Fibroblast of lung (primary cell): Measurements from ENCODE around the gene ACAA1.

Source experiments
- EZH2 ChIP-seq: IDR thresholded peaks from 2 replicates; pipeline ENCODE4 v1.5.1; 2012; ENCODE audit warnings: low read length, control low read depth, mild to moderate bottlenecking; ENCODE audit errors: missing control alignments
- TF ChIP-seq, protein P1 (sequence below), 2 donors: IDR thresholded peaks in 1 of 2; conservative IDR thresholded peaks in 1 of 2; 1 replicate in 1 of 2; 2 replicates in 1 of 2; pipeline ENCODE4 v1.5.1; 2011 to 2012; ENCODE audit warnings: low read length in 2 of 2, control low read depth in 1 of 2, inconsistent platforms in 1 of 2, low read depth in 1 of 2, mild to moderate bottlenecking in 1 of 2

DNA sequence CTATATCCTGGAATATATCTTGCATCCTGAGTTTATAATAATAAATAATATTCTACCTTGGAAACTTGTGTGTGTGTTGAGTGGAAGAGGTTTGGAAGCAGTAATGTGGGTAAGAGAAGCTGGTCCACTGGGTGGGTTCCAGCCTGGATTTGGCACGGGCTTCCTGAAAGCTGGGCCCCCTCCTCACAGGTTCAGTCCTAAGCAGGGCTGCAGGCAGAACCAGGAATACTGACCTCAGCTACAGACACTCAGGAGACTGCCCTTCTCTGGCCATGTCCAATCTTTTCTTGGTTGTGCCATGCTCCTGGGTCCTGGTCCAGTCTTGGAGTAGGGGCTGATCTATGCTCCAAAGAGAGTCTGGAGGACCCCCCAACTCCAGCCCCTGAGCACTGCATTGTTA is 6.0 kb upstream of the ACAA1 start:
- TF ChIP-seq, protein P1, sequence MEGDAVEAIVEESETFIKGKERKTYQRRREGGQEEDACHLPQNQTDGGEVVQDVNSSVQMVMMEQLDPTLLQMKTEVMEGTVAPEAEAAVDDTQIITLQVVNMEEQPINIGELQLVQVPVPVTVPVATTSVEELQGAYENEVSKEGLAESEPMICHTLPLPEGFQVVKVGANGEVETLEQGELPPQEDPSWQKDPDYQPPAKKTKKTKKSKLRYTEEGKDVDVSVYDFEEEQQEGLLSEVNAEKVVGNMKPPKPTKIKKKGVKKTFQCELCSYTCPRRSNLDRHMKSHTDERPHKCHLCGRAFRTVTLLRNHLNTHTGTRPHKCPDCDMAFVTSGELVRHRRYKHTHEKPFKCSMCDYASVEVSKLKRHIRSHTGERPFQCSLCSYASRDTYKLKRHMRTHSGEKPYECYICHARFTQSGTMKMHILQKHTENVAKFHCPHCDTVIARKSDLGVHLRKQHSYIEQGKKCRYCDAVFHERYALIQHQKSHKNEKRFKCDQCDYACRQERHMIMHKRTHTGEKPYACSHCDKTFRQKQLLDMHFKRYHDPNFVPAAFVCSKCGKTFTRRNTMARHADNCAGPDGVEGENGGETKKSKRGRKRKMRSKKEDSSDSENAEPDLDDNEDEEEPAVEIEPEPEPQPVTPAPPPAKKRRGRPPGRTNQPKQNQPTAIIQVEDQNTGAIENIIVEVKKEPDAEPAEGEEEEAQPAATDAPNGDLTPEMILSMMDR (conservative IDR thresholded peaks at IDR 0.05 in 1 of 2, IDR thresholded peaks at IDR 0.05 in 1 of 2; ENCODE audit: low read depth in 1 of 2, low read length in 2 of 2) = no peak
- TF ChIP-seq EZH2 = no peak
